GM12801 (cell line): ENCODE results near the gene DMD.

ENCODE experiments used
- TF ChIP-seq, protein P1 (sequence below): IDR thresholded peaks from one replicate; pipeline ENCODE4 v1.5.1; 2011; ENCODE audit warnings: control low read depth; ENCODE audit not compliant: insufficient read length; ENCODE audit errors: extremely low read depth

DMD gene

GRCh38 chrX:31661280-31661810 is 1550.0 kb downstream of the DMD start:
- TF ChIP-seq, protein P1, sequence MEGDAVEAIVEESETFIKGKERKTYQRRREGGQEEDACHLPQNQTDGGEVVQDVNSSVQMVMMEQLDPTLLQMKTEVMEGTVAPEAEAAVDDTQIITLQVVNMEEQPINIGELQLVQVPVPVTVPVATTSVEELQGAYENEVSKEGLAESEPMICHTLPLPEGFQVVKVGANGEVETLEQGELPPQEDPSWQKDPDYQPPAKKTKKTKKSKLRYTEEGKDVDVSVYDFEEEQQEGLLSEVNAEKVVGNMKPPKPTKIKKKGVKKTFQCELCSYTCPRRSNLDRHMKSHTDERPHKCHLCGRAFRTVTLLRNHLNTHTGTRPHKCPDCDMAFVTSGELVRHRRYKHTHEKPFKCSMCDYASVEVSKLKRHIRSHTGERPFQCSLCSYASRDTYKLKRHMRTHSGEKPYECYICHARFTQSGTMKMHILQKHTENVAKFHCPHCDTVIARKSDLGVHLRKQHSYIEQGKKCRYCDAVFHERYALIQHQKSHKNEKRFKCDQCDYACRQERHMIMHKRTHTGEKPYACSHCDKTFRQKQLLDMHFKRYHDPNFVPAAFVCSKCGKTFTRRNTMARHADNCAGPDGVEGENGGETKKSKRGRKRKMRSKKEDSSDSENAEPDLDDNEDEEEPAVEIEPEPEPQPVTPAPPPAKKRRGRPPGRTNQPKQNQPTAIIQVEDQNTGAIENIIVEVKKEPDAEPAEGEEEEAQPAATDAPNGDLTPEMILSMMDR: no peak

DNA sequence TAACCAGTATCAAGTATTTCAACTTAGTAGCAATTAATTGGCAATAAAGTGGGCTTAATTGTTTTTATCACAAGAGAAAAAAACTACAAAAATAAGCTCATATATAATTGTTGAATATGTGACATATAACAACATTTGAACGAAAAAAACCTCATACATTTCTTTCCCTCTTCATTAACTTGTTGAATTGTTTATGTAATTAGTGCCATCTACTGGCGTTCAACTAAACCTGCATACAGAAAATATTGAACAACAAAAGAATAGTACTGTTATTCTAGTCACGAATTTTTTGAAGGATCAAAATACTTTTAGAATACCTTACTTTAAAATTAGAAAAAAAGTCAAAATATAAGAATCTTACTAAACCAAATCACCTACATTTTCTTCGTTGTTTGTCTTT is 1553.0 kb downstream of the DMD start:
- TF ChIP-seq, protein P1: no peak

DNA sequence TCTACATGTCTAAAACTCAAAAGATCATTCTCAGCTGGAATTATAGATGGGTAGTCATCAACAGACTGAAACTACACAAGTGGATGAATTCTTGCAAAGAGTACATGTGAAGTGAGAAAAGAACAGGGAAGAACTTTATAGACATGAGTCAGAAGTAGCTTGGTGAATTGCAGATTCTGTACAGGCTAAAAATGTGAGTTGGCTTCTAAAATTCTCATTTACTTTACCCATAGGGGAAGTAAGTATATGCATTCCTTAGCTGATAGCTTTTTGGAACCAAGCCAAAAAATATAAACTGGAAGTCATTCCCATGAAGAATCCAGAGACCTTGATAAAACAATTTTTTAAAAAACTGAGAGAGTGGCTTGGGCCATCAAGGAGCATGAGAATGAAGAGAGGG is 1555.3 kb downstream of the DMD start:
- TF ChIP-seq, protein P1: no peak

- TF ChIP-seq, protein P1: no peak
These were observed 1557.9 kb downstream of the DMD start for GRCh38 chrX:31653422-31653821.

GRCh38 chrX:31652650-31653049 is 1558.7 kb downstream of the DMD start:
- TF ChIP-seq, protein P1: no peak

GRCh38 chrX:31649201-31649600 is 1562.1 kb downstream of the DMD start:
- TF ChIP-seq, protein P1: no peak

DNA sequence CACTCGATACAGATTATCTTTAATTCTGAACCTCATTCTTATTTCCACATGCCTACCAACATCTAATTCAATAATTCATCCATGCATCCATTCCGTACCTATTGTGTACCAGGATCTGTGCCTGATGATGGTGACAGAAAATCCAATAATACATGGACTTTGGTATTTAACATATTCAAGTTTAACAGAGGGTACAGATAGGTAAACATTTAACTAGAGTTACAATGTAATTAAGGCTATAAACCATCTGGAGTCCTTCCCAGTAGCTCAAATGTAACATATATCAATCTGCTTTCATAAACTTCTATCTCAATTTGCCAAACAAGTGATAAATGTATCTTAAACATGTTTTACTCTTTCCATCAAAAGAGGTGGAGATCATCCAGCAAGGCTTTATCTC is 1578.0 kb downstream of the DMD start:
- TF ChIP-seq, protein P1: no peak
